Small intestine (tissue), 7 donors: ENCODE results near the gene TMEM39A. TPM values are rescaled to one million over a fixed set of nuclear protein-coding genes. Genes with fewer than 3 reads are reported as not detected.

ENCODE experiments used
- DNase-seq, 2 donors: peaks; one replicate each; pipeline versions ENCODE4 v3.0.0 to v3.0.0-alpha.2; 2013
- FAIRE-seq: peaks from 2 replicates; lab custom pipeline; 2012; peaks lifted over from hg19 to GRCh38; lab: Jason Lieb, UNC
- H3K27ac ChIP-seq, 3 donors: one replicate each; pipeline ENCODE4 v1.5.1; 2013; ENCODE audit warnings: low read length in 2 of 3, mild to moderate bottlenecking in 2 of 3, control low read depth in 1 of 3, inconsistent platforms in 1 of 3, low read depth in 1 of 3, moderate library complexity in 1 of 3
- H3K27me3 ChIP-seq, 3 donors: one replicate each; pipeline ENCODE4 v1.6.1; 2013; ENCODE audit warnings: low read length in 3 of 3, inconsistent platforms in 1 of 3; ENCODE audit not compliant: control insufficient read depth in 3 of 3, insufficient read depth in 3 of 3
- H3K36me3 ChIP-seq, 3 donors: one replicate each; pipeline ENCODE4 v1.6.1; 2013; ENCODE audit warnings: low read length in 3 of 3, inconsistent platforms in 1 of 3, low read depth in 1 of 3, mild to moderate bottlenecking in 1 of 3, moderate library complexity in 1 of 3; ENCODE audit not compliant: control insufficient read depth in 3 of 3, insufficient read depth in 2 of 3
- H3K4me1 ChIP-seq, 3 donors: one replicate each; pipeline ENCODE4 v1.6.1; 2013; ENCODE audit warnings: low read length in 2 of 3, inconsistent platforms in 1 of 3, low read depth in 1 of 3, mild to moderate bottlenecking in 1 of 3, moderate library complexity in 1 of 3; ENCODE audit not compliant: control insufficient read depth in 3 of 3, insufficient read depth in 2 of 3
- H3K4me3 ChIP-seq, 3 donors: one replicate each; pipeline ENCODE4 v1.5.1; 2013; ENCODE audit warnings: low read length in 3 of 3, control low read depth in 1 of 3, inconsistent platforms in 1 of 3, low read depth in 1 of 3, mild to moderate bottlenecking in 1 of 3, moderate library complexity in 1 of 3
- H3K9me3 ChIP-seq, 2 donors: one replicate each; pipeline ENCODE4 v1.6.1; 2013; ENCODE audit warnings: low read depth in 1 of 2, low read length in 1 of 2; ENCODE audit not compliant: control insufficient read depth in 2 of 2, insufficient read depth in 1 of 2
- WGBS, 3 donors: extraction: QIAGEN DNeasy Blood & Tissue Kit; methylation state at CpG; one replicate each; pipeline ENCODE4 v1.1.7; 2013; 5-methylcytosine and 5-hydroxymethylcytosine counted together
- polyA plus RNA-seq, 4 donors: library from polyadenylated mRNA; stranded (reverse) in 3 of 4; unstranded in 1 of 4; fragments of 200-250 nt in 3 of 4; fragments of 120-200 nt in 1 of 4; gene quantifications; one replicate each; pipeline versions ENCODE4 v1.2.1 to v1.2.3, GENCODE V29; 2013
- donor health status: healthy with polysubstance abuse.
- donor health status: control.
- donor health status: control.
- donor health status: Bipolar disorder and iron deficiency.
- donor health status: healthy.

Gene TMEM39A
- polyA plus RNA-seq, 4 donors: 4.2 to 39.5 (median 6.8) TPM

GRCh38 chr3:119380697-119381096 lies 82.7 kb downstream of the TMEM39A start:
- Histone ChIP-seq H3K36me3 (peaks cover 0 to 5% (median 0%) of the 10 kb centered on the region in 3 donors), H3K27ac (no peak overlapping the region), H3K4me1 (no peaks in the 10 kb centered on the region), H3K4me3 (no peak overlapping the region), H3K27me3 (peaks cover 0 to 2% (median 0%) of the 10 kb centered on the region in 3 donors), H3K9me3 (no peaks in the 10 kb centered on the region)
- WGBS, 3 donors: 24 to 68% (median 46%) methylated on average over 3 of the region's 3 CpGs
- FAIRE-seq (no peak), DNase-seq (peak in 1 of 2 donors; percentile 3)

Other genes starting within 250 kb of the TMEM39A start
- 10 to 100 TPM; 26.2 to 72.2 (median 52.3) TPM for gene B4GALT4, start 222.7 kb downstream of the TMEM39A start, polyA plus RNA-seq
- gene ARHGAP31, start 169.2 kb downstream of the TMEM39A start, polyA plus RNA-seq: 1 to 10 TPM in 3 of 4 donors, under 1 TPM in 1; 0.89 to 6.4 (median 4.0) TPM
- 10 to 100 TPM in 1 of 4 donors, 1 to 10 TPM in 3; 4.6 to 17.3 (median 9.2) TPM for gene POGLUT1, start 5.3 kb upstream of the TMEM39A start, polyA plus RNA-seq
- 10 to 100 TPM; 42.7 to 76.7 (median 61.8) TPM for gene TIMMDC1, start 34.9 kb upstream of the TMEM39A start, polyA plus RNA-seq
- gene CD80, start 96.0 kb upstream of the TMEM39A start, polyA plus RNA-seq: under 1 TPM in 3 of 4 donors, not detected in 1; 0.21 to 0.53 (median 0.27) TPM
- gene ADPRH, start 115.9 kb upstream of the TMEM39A start, polyA plus RNA-seq: 1 to 10 TPM in 3 of 4 donors, under 1 TPM in 1; 0.89 to 5.4 (median 2.1) TPM
- gene PLA1A, start 134.3 kb upstream of the TMEM39A start, polyA plus RNA-seq: 10 to 100 TPM in 1 of 4 donors, 1 to 10 TPM in 1, not detected in 2; 5.0 to 15.3 TPM
- 1 to 10 TPM; 1.8 to 8.6 (median 3.3) TPM for gene POPDC2, start 197.0 kb upstream of the TMEM39A start, polyA plus RNA-seq
- gene COX17, start 213.8 kb upstream of the TMEM39A start, polyA plus RNA-seq: 100 to 1,000 TPM in 3 of 4 donors, 10 to 100 TPM in 1; 65.8 to 313 (median 161) TPM
- gene CFAP91, start 239.4 kb upstream of the TMEM39A start, polyA plus RNA-seq: 1 to 10 TPM in 1 of 4 donors, under 1 TPM in 1, not detected in 2; 0.43 to 3.2 TPM